Raji (cell line): ENCODE measurements around the gene CCT5.

Experiments
- POLR2A ChIP-seq: IDR thresholded peaks from 2 replicates; pipeline ENCODE4 v1.6.1; 2011; ENCODE audit warnings: low read depth, low read length, control low read depth; ENCODE audit not compliant: insufficient read depth

The CCT5 gene

GRCh38 chr5:10249948-10250805 lies at the start of gene CCT5:
Gene CCT5, plus strand, starts transcription at chr5:10250280. Its CDS starts 61 bp downstream, at chr5:10250341.
- TF ChIP-seq POLR2A, result peak; percentile 93

- TF ChIP-seq POLR2A, result no peak
These were observed 48.7 kb upstream of the CCT5 start for GRCh38 chr5:10201223-10201868.

GRCh38 chr5:10202089-10202910 lies 47.8 kb upstream of the CCT5 start:
- no peak for TF ChIP-seq POLR2A

- no peak for TF ChIP-seq POLR2A
These were observed 41.1 kb upstream of the CCT5 start for GRCh38 chr5:10209004-10209403.

GRCh38 chr5:10213316-10213715 lies 36.8 kb upstream of the CCT5 start:
- TF ChIP-seq POLR2A, result no peak

GRCh38 chr5:10214041-10214440 lies 36.0 kb upstream of the CCT5 start:
- no peak for TF ChIP-seq POLR2A

- no peak for TF ChIP-seq POLR2A
These were observed 34.7 kb upstream of the CCT5 start for GRCh38 chr5:10215366-10215765.

- TF ChIP-seq POLR2A, result no peak
These were observed 34.0 kb upstream of the CCT5 start for GRCh38 chr5:10216107-10216506.

GRCh38 chr5:10218658-10219057 lies 31.4 kb upstream of the CCT5 start:
- no peak for TF ChIP-seq POLR2A

GRCh38 chr5:10219068-10219467 lies 31.0 kb upstream of the CCT5 start:
- TF ChIP-seq POLR2A, result no peak

GRCh38 chr5:10220248-10220647 lies 29.8 kb upstream of the CCT5 start:
- TF ChIP-seq POLR2A, result no peak

- no peak for TF ChIP-seq POLR2A
These were observed 27.8 kb upstream of the CCT5 start for GRCh38 chr5:10222326-10222725.

- no peak for TF ChIP-seq POLR2A
These were observed 22.7 kb upstream of the CCT5 start for GRCh38 chr5:10227379-10227778.

- no peak for TF ChIP-seq POLR2A
These were observed 21.8 kb upstream of the CCT5 start for GRCh38 chr5:10228288-10228687.

- TF ChIP-seq POLR2A, result no peak
These were observed 20.6 kb upstream of the CCT5 start for GRCh38 chr5:10229306-10230048.
